IMR-90 (cell line): ENCODE data around the gene CNTN4. TPM values are rescaled to one million over a fixed set of nuclear protein-coding genes. Genes with fewer than 3 reads are reported as not detected.

Source experiments
- ATAC-seq: fragments of 200-7000 bp; cut with Tn5 transposase; 2 replicates; pipeline ENCODE4 v1.9.1; 2020; ENCODE audit warnings: low read depth, mild to moderate bottlenecking, moderate library complexity
- BruUV-seq: library from RNA; stranded (reverse); fragments of 400-500 nt; replicated peaks from 2 replicates; lab custom pipeline; 2021; lab: Mats Ljungman, UMichigan
- CTCF ChIA-PET: fragments of 300-600 bp; formaldehyde crosslinking; extraction: SDS; loops from one replicate; lab custom pipeline; 2021; ENCODE audit warnings: antibody characterized with exemption; lab: Yijun Ruan, JAX
- POLR2A ChIA-PET: fragments of 300-600 bp; sonication (Branson Sonifier 250); formaldehyde crosslinking; loops from one replicate; lab custom pipeline; 2022; ENCODE audit warnings: antibody characterized with exemption; ENCODE audit not compliant: unreplicated experiment; lab: Charles Lee
- DNase-seq: peaks from one replicate; pipeline ENCODE4 v3.0.0; 2013
- H2AFZ ChIP-seq: replicated peaks from 2 replicates; pipeline ENCODE3; 2013; ENCODE audit warnings: low read length, mild to moderate bottlenecking; ENCODE audit not compliant: poor library complexity
- H2AK5ac ChIP-seq: 2 replicates; pipeline ENCODE4 v1.6.1; 2013; ENCODE audit warnings: low read depth, low read length, inconsistent platforms
- H2AK9ac ChIP-seq: replicated peaks from 2 replicates; pipeline ENCODE3; 2013; ENCODE audit warnings: mild to moderate bottlenecking, low read depth, low read length, moderate library complexity; ENCODE audit not compliant: poor library complexity
- H2BK120ac ChIP-seq: 2 replicates; pipeline ENCODE4 v1.6.1; 2013; ENCODE audit warnings: low read depth, low read length, inconsistent platforms
- H2BK15ac ChIP-seq: 3 replicates; pipeline ENCODE4 v1.6.1; 2013; ENCODE audit warnings: low read depth, low read length, inconsistent platforms
- H2BK20ac ChIP-seq: 2 replicates; pipeline ENCODE4 v1.6.1; 2013; ENCODE audit warnings: low read depth, mild to moderate bottlenecking, inconsistent platforms, low read length, moderate library complexity
- H2BK5ac ChIP-seq: 2 replicates; pipeline ENCODE4 v1.6.1; 2013; ENCODE audit warnings: mild to moderate bottlenecking, low read depth, low read length, inconsistent platforms; ENCODE audit not compliant: poor library complexity, severe bottlenecking
- H3K14ac ChIP-seq: replicated peaks from 2 replicates; pipeline ENCODE4 v1.6.1; 2013; ENCODE audit warnings: low read depth, low read length, inconsistent platforms
- H3K18ac ChIP-seq: 2 replicates; pipeline ENCODE4 v1.6.1; 2013; ENCODE audit warnings: low read depth, low read length, control low read depth
- H3K23ac ChIP-seq: 2 replicates; pipeline ENCODE4 v1.6.1; 2013; ENCODE audit warnings: low read depth, low read length, inconsistent platforms
- H3K27ac ChIP-seq: 2 replicates; pipeline ENCODE4 v1.5.1; 2013; ENCODE audit warnings: mild to moderate bottlenecking, control low read depth, low read length; ENCODE audit not compliant: insufficient read depth
- H3K27me3 ChIP-seq: 2 replicates; pipeline ENCODE4 v1.6.1; 2013; ENCODE audit warnings: low read length; ENCODE audit not compliant: control insufficient read depth, insufficient read depth
- H3K36me3 ChIP-seq: 2 replicates; pipeline ENCODE4 v1.6.1; 2013; ENCODE audit warnings: low read length, mixed read lengths; ENCODE audit not compliant: control insufficient read depth, insufficient read depth
- H3K4ac ChIP-seq: 2 replicates; pipeline ENCODE4 v1.6.1; 2013; ENCODE audit warnings: low read depth, low read length, inconsistent platforms
- H3K4me1 ChIP-seq: 2 replicates; pipeline ENCODE4 v1.6.1; 2013; ENCODE audit warnings: low read length, mixed read lengths; ENCODE audit not compliant: control insufficient read depth, insufficient read depth
- H3K4me2 ChIP-seq: 2 replicates; pipeline ENCODE4 v1.6.1; 2013; ENCODE audit warnings: low read depth, mild to moderate bottlenecking, control low read depth, low read length, moderate library complexity
- H3K4me3 ChIP-seq: 2 replicates; pipeline ENCODE4 v1.5.1; 2013; ENCODE audit warnings: low read depth, mild to moderate bottlenecking, control low read depth, low read length, moderate library complexity; ENCODE audit not compliant: insufficient read depth
- H3K56ac ChIP-seq: 2 replicates; pipeline ENCODE4 v1.6.1; 2013; ENCODE audit warnings: low read length, inconsistent platforms; ENCODE audit not compliant: insufficient read depth; ENCODE audit errors: extremely low read depth
- H3K79me1 ChIP-seq, 2 experiments: 2 replicates each; pipeline ENCODE4 v1.6.1; 2013; ENCODE audit warnings: low read length in 2 of 2, inconsistent platforms in 1 of 2, low read depth in 1 of 2
- H3K9ac ChIP-seq: 2 replicates; pipeline ENCODE4 v1.6.1; 2013; ENCODE audit warnings: low read depth, low read length, control low read depth
- H3K9me1 ChIP-seq: 2 replicates; pipeline ENCODE4 v1.6.1; 2013; ENCODE audit warnings: low read length, inconsistent platforms; ENCODE audit not compliant: insufficient read depth
- H3K9me3 ChIP-seq: 2 replicates; pipeline ENCODE4 v1.6.1; 2013; ENCODE audit warnings: low read length; ENCODE audit not compliant: control insufficient read depth, insufficient read depth
- H4K20me1 ChIP-seq: 2 replicates; pipeline ENCODE4 v1.6.1; 2013; ENCODE audit warnings: low read length, inconsistent platforms; ENCODE audit not compliant: insufficient read depth
- H4K5ac ChIP-seq: 2 replicates; pipeline ENCODE4 v1.6.1; 2013; ENCODE audit warnings: mild to moderate bottlenecking, low read depth, low read length, control low read depth
- H4K8ac ChIP-seq, 2 experiments: 2 replicates each; pipeline ENCODE4 v1.6.1; 2013; ENCODE audit warnings: low read depth in 2 of 2, low read length in 2 of 2, control low read depth in 1 of 2, inconsistent platforms in 1 of 2
- H4K91ac ChIP-seq: 2 replicates; pipeline ENCODE4 v1.6.1; 2013; ENCODE audit warnings: low read depth, low read length, inconsistent platforms; ENCODE audit not compliant: insufficient read depth
- CHD1 ChIP-seq: IDR thresholded peaks from 2 replicates; pipeline ENCODE4 v1.6.1; 2012; ENCODE audit warnings: low read depth, low read length, improper control_type of control experiment
- CTCF ChIP-seq: conservative IDR thresholded peaks from 2 replicates; pipeline ENCODE4 v1.5.1; 2012; ENCODE audit warnings: mild to moderate bottlenecking, low read depth, low read length, improper control_type of control experiment
- FOS ChIP-seq: fragments of 150-350 bp; IDR thresholded peaks from 2 replicates; pipeline ENCODE4 v1.6.1; 2016; ENCODE audit warnings: low read depth, low read length
- MXI1 ChIP-seq: IDR thresholded peaks from 2 replicates; pipeline ENCODE4 v1.6.1; 2012; ENCODE audit warnings: low read depth, mild to moderate bottlenecking, low read length, moderate library complexity, borderline replicate concordance
- POLR2A ChIP-seq: IDR thresholded peaks from 2 replicates; pipeline ENCODE4 v1.6.1; 2012; ENCODE audit warnings: mild to moderate bottlenecking, low read depth, low read length
- RCOR1 ChIP-seq: IDR thresholded peaks from 2 replicates; pipeline ENCODE4 v1.6.1; 2012; ENCODE audit warnings: mild to moderate bottlenecking, low read length, improper control_type of control experiment; ENCODE audit not compliant: insufficient replicate concordance
- SMC3 ChIP-seq: fragments of 150-350 bp; IDR thresholded peaks from 2 replicates; pipeline ENCODE4 v1.6.1; 2016; ENCODE audit warnings: low read depth, mild to moderate bottlenecking, antibody characterized with exemption, low read length, moderate library complexity
- USF2 ChIP-seq: fragments of 150-350 bp; IDR thresholded peaks from 2 replicates; pipeline ENCODE4 v1.6.1; 2017; ENCODE audit warnings: mild to moderate bottlenecking, antibody characterized with exemption, low read length, low read depth
- whole genome bisulfite sequencing, 2 experiments: methylation state at CpG; one replicate each; pipeline versions ENCODE4 v1.1.5 to v1.1.7; 2013; ENCODE audit warnings: missing lambda C conversion rate in 2 of 2; ENCODE audit not compliant: insufficient read length in 1 of 2; ENCODE audit errors: extremely low coverage in 2 of 2; 5-methylcytosine and 5-hydroxymethylcytosine counted together
- dilution Hi-C: fragments of 300-500 bp; cut with HindIII; formaldehyde crosslinking; loops from one replicate; pipeline ENCODE4 v1.14.3; 2018; ENCODE audit warnings: low sequenced_read_pairs; ENCODE audit not compliant: unreplicated experiment
- in situ Hi-C: fragments of 300-500 bp; cut with MboI; formaldehyde crosslinking; loops from 3 replicates; pipeline ENCODE4 v1.14.3; 2019; ENCODE audit warnings: low sequenced_read_pairs, inconsistent platforms, mixed read lengths
- intact Hi-C: fragments of 100-400 bp; cut with micrococcal nuclease; formaldehyde crosslinking; loops from 2 replicates; pipeline ENCODE4 v1.10.0; 2022
- polyA plus RNA-seq, 3 experiments: library from polyadenylated mRNA; depleted of rRNA; stranded (reverse); fragments of >200 nt; gene quantifications; 2 replicates each; pipeline ENCODE4 v1.2.3, GENCODE V29; 2012; ENCODE audit warnings: low replicate concordance in 1 of 3
- total RNA-seq: library from RNA; depleted of rRNA; stranded (reverse); fragments of >200 nt; gene quantifications from 2 replicates; pipeline ENCODE4 v1.2.3, GENCODE V29; 2012

The CNTN4 gene
- total and polyA plus RNA-seq, 2 of the 4 experiments (the other 2 are of a cell fraction), result under 0.01 TPM; not detected in 1

- Histone ChIP-seq H3K27ac (no peak overlapping the region), H3K4me3 (no peak overlapping the region), H2AK5ac (no peak overlapping the region), H3K9me3 (peaks cover 9% of the 10 kb centered on the region; the same call in 1 of the 2 replicates), H4K5ac (no peak overlapping the region), H3K9me1 (no peaks in the 10 kb centered on the region), H3K36me3 (no peaks in the 10 kb centered on the region), H4K8ac (no peak overlapping the region), H2BK120ac (no peak overlapping the region), H3K9ac (no peak overlapping the region), H2AFZ (no peak overlapping the region), H3K4ac (no peak overlapping the region), H3K14ac (no peak overlapping the region), H3K4me2 (no peak overlapping the region), H3K79me1 (no peaks in the 10 kb centered on the region), H3K27me3 (no peaks in the 10 kb centered on the region), H2AK9ac (no peak overlapping the region), H2BK20ac (no peak overlapping the region), H3K56ac (no peak overlapping the region), H4K91ac (no peak overlapping the region), H2BK15ac (no peak overlapping the region), H2BK5ac (no peak overlapping the region), H3K18ac (no peak overlapping the region), H3K4me1 (no peaks in the 10 kb centered on the region), H3K23ac (no peak overlapping the region), H4K20me1 (no peaks in the 10 kb centered on the region)
- intact Hi-C loops, result no loop called here
- DNase-seq (no peak), ATAC-seq (no peak)
- ChIA-PET CTCF (no interaction called here), POLR2A (no interaction called here)
- no TSS peak for BruUV-seq
- no peak for TF ChIP-seq MXI1
- no peak for TF ChIP-seq SMC3
- TF ChIP-seq FOS, result no peak
- no peak for TF ChIP-seq RCOR1
- TF ChIP-seq USF2, result no peak
- TF ChIP-seq CHD1, result no peak
- TF ChIP-seq CTCF, result no peak
- TF ChIP-seq POLR2A, result no peak
- dilution Hi-C loops, result no loop called here
- WGBS, 2 experiments, result no CpG with 5 or more reads among the region's 9 CpGs
- in situ Hi-C loops, result no loop called here
Measured at GRCh38 chr3:2978977-2979732, 880.5 kb downstream of the CNTN4 start.
